PC-3 (cell line): ENCODE data around the gene CXXC5. TPM values are rescaled to one million over a fixed set of nuclear protein-coding genes. Genes with fewer than 3 reads are reported as not detected.

Experiments
- ATAC-seq: fragments of 200-7000 bp; cut with Tn5 transposase; 2 replicates; pipeline ENCODE4 v1.9.1; 2020; ENCODE audit warnings: mild to moderate bottlenecking, moderate library complexity
- BruUV-seq: library from RNA; stranded (reverse); fragments of 400-500 nt; replicated peaks from 2 replicates; lab custom pipeline; 2021; lab: Mats Ljungman, UMichigan
- CTCF ChIA-PET: fragments of 300-600 bp; sonication (Branson Sonifier 250); formaldehyde crosslinking; loops from one replicate; lab custom pipeline; 2022; ENCODE audit warnings: antibody characterized with exemption; lab: Charles Lee
- POLR2A ChIA-PET: fragments of 300-600 bp; sonication (Branson Sonifier 250); formaldehyde crosslinking; loops from one replicate; lab custom pipeline; 2022; ENCODE audit warnings: antibody characterized with exemption; ENCODE audit not compliant: unreplicated experiment; lab: Charles Lee
- DNase-seq: peaks from one replicate; pipeline ENCODE4 v3.0.0-alpha.2; 2015
- H2AFZ ChIP-seq: fragments of 300-600 bp; sonication (generic); 2 replicates; pipeline ENCODE4 v1.6.0; 2016; ENCODE audit warnings: antibody characterized with exemption, low read length
- H3F3A ChIP-seq: fragments of 300-600 bp; sonication (generic); one replicate; pipeline ENCODE4 v1.6.0; 2017; ENCODE audit warnings: antibody characterized with exemption, low read length, control low read depth, mild to moderate bottlenecking; ENCODE audit not compliant: unreplicated experiment
- H3K27ac ChIP-seq: fragments of 300-600 bp; sonication (generic); 2 replicates; pipeline ENCODE4 v1.5.1; 2016; ENCODE audit warnings: mild to moderate bottlenecking, low read length
- H3K27me3 ChIP-seq: fragments of 300-600 bp; sonication (generic); 2 replicates; pipeline ENCODE4 v1.6.1; 2016; ENCODE audit warnings: low read length, mixed read lengths
- H3K36me3 ChIP-seq: fragments of 300-600 bp; sonication (generic); 2 replicates; pipeline ENCODE4 v1.6.1; 2016; ENCODE audit warnings: low read depth, mixed run types, low read length, mixed read lengths
- H3K4me1 ChIP-seq: fragments of 300-600 bp; sonication (generic); 2 replicates; pipeline ENCODE4 v1.5.1; 2016; ENCODE audit warnings: low read length; ENCODE audit not compliant: insufficient read depth
- H3K4me2 ChIP-seq: fragments of 300-600 bp; sonication (generic); 2 replicates; pipeline ENCODE4 v1.6.0; 2016; ENCODE audit warnings: low read length
- H3K4me3 ChIP-seq: fragments of 300-600 bp; sonication (generic); 2 replicates; pipeline ENCODE4 v1.5.1; 2016; ENCODE audit warnings: mild to moderate bottlenecking, low read length, mixed read lengths
- H3K79me2 ChIP-seq: fragments of 300-600 bp; sonication (generic); 2 replicates; pipeline ENCODE4 v1.6.1; 2017; ENCODE audit warnings: low read length, mixed read lengths
- H3K9ac ChIP-seq: fragments of 300-600 bp; sonication (generic); 2 replicates; pipeline ENCODE4 v1.6.0; 2016; ENCODE audit warnings: mild to moderate bottlenecking, low read length
- H3K9me2 ChIP-seq: fragments of 300-600 bp; sonication (generic); replicated peaks from 2 replicates; pipeline ENCODE4 v1.6.1; 2016; ENCODE audit warnings: mixed run types, low read length, mixed read lengths
- H3K9me3 ChIP-seq: fragments of 300-600 bp; sonication (generic); 2 replicates; pipeline ENCODE4 v1.6.1; 2016; ENCODE audit warnings: low read length, mixed read lengths
- H4K20me1 ChIP-seq: fragments of 300-600 bp; sonication (generic); 2 replicates; pipeline ENCODE4 v1.6.1; 2016; ENCODE audit warnings: low read length, mixed read lengths
- EZH2 ChIP-seq: fragments of 300-600 bp; sonication (generic); IDR thresholded peaks from one replicate; pipeline ENCODE4 v1.6.1; 2017; ENCODE audit warnings: antibody characterized with exemption, mild to moderate bottlenecking, low read length; ENCODE audit not compliant: unreplicated experiment
- EZH2phosphoT487 ChIP-seq: fragments of 300-600 bp; sonication (generic); IDR thresholded peaks from 2 replicates; pipeline ENCODE4 v1.6.1; 2018; ENCODE audit warnings: mild to moderate bottlenecking, antibody characterized with exemption, low read length, borderline replicate concordance
- intact Hi-C: fragments of 100-400 bp; cut with micrococcal nuclease; formaldehyde crosslinking; loops from 2 replicates; pipeline ENCODE4 v1.9.0; 2023
- total RNA-seq: library from RNA; depleted of rRNA; stranded (reverse); fragments of >200 nt; gene quantifications from 2 replicates; pipeline ENCODE4 v1.2.3, GENCODE V29; 2014
- TF ChIP-seq, protein P1 (sequence below): fragments of 300-600 bp; sonication (generic); conservative IDR thresholded peaks from 2 replicates; pipeline ENCODE4 v1.5.1; 2017; ENCODE audit warnings: antibody characterized with exemption, low read depth, mild to moderate bottlenecking, low read length

Gene CXXC5
- total RNA-seq, 1 experiment from 2014 or later, result 31.1 TPM

DNA sequence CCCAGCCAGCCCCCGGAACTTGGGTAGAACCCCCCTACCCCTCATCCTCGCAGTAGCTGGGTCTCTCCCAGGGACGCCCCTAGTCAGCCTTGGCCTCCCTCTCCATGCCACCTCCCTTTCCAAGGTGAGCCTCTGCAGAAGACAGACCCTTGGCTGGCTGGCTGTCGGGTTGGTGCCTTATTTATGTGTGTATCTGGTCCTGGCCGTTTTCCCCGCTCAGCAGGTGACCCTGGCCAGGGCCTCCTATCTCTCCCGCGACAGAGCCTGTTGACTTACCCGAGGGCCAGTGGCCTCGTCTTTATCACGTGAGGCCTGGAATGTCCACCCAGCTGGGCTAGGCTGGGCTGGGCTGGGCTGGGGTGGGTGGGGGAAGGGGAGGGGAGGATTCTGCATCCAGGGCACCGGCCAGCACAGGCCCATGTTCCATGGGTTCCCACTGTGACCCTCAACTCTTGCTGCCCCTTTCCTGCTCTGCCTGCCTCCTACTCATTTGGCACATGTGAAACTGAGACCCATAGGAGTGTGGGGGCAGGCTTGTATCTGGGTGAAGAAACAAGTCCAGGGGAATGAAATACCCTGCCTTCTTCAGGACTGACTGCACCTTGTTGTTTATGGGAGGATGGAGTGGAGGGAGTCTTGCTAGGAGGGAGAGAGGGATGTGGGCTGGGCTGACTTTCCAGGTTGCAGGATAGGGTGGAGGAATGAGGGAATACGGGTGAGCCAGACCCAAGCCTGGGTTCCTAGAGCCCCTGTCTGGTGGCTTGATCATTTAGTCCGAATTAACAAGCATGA, 3.1 kb downstream of the CXXC5 start:
- Histone ChIP-seq H3K4me1 (peaks cover 33% of the 10 kb centered on the region), H3K9me2 (no peaks in the 10 kb centered on the region), H4K20me1 (0 out of 2 replicates have a peak, but pooled peaks cover 12% of the 10 kb centered on the region), H3K4me2 (peak overlapping the region; percentile 100), H3K79me2 (peaks cover 57% of the 10 kb centered on the region), H3K27ac (no peak overlapping the region), H2AFZ (no peak overlapping the region), H3K36me3 (no peaks in the 10 kb centered on the region), H3F3A (peaks cover 3% of the 10 kb centered on the region), H3K9me3 (no peaks in the 10 kb centered on the region), H3K4me3 (peak overlapping the region; percentile 85; the same call in 1 of the 2 replicates), H3K9ac (no peak overlapping the region), H3K27me3 (peaks cover 16% of the 10 kb centered on the region)
- no TSS peak for BruUV-seq
- ATAC-seq, result peak; percentile 3
- peak; percentile 20 for DNase-seq
- POLR2A ChIA-PET, result interaction anchor here (0.6 kb wide), 1 partner anchor 32 kb away, joined by 3 read pairs; no protein-coding TSS in a partner anchor
- CTCF ChIA-PET, result interaction anchor here (0.6 kb wide), 1 partner anchor 10 kb away, joined by 11 read pairs; no protein-coding TSS in a partner anchor
- intact Hi-C loops, result no loop called here
- TF ChIP-seq, protein P1, sequence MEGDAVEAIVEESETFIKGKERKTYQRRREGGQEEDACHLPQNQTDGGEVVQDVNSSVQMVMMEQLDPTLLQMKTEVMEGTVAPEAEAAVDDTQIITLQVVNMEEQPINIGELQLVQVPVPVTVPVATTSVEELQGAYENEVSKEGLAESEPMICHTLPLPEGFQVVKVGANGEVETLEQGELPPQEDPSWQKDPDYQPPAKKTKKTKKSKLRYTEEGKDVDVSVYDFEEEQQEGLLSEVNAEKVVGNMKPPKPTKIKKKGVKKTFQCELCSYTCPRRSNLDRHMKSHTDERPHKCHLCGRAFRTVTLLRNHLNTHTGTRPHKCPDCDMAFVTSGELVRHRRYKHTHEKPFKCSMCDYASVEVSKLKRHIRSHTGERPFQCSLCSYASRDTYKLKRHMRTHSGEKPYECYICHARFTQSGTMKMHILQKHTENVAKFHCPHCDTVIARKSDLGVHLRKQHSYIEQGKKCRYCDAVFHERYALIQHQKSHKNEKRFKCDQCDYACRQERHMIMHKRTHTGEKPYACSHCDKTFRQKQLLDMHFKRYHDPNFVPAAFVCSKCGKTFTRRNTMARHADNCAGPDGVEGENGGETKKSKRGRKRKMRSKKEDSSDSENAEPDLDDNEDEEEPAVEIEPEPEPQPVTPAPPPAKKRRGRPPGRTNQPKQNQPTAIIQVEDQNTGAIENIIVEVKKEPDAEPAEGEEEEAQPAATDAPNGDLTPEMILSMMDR, result no peak
- TF ChIP-seq EZH2 (no peak), EZH2phosphoT487 (no peak)

DNA sequence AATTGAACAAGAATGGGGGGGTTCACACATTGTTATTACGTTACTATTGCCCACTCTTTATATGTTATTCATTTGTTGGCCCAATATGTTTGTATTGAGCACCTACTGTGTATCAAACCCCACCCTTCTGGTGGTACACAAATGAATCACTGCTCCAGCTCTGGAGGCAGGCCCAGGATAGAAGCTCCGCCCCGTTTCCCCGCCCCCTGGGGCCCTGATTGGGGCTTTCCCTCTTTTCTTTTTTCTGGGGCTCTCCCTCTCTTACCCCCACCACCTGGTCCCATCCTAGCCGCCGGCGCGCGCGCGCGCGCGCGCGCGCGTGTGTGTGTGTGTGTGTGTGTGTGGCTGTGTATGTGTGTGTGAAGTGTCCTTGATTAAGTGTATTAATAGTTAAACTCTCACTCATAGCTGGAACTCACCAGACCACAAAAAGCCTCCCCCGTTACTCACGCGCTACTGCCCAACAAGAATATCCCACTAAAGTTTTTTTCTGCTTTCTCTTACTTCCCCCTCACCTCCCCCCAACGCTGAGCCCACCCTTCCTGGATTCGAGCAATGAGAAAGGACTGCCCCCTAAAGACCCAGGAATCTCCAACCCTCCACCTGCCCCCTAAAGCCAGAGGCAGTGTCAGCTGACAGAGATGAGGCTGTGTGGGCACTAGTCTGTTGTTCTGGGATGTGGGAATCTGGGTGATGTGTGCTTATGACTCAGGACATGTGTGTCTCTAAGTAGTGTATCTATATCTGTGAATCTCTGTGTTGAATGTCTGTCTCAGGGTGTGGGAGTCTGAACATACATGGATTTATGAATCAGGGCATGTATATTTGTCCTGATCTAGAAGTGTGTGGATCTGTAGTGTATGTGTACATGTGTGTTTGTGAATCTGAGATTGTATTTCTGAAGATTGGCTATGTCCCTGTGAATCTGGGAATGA, 4.0 kb downstream of the CXXC5 start:
- Histone ChIP-seq H3K4me1 (peaks cover 33% of the 10 kb centered on the region), H2AFZ (no peak overlapping the region), H3K4me3 (peak overlapping the region; percentile 15; the same call in 1 of the 2 replicates), H3K9me3 (no peaks in the 10 kb centered on the region), H3F3A (peaks cover 3% of the 10 kb centered on the region), H3K36me3 (no peaks in the 10 kb centered on the region), H3K79me2 (peaks cover 63% of the 10 kb centered on the region), H4K20me1 (0 out of 2 replicates have a peak, but pooled peaks cover 12% of the 10 kb centered on the region), H3K27me3 (peaks cover 16% of the 10 kb centered on the region), H3K9me2 (no peaks in the 10 kb centered on the region), H3K27ac (peak overlapping the region; percentile 7), H3K4me2 (peak overlapping the region; percentile 27), H3K9ac (no peak overlapping the region)
- ChIA-PET POLR2A (no interaction called here), CTCF (interaction anchor here (0.6 to 0.9 kb wide), 3 partner anchors 9 to 14 kb away, joined by 3 to 14 read pairs (median 11); no protein-coding TSS in a partner anchor)
- intact Hi-C loops, result no loop called here
- ATAC-seq, result peak; percentile 51
- TF ChIP-seq, protein P1, result no peak
- no peak for TF ChIP-seq EZH2phosphoT487
- no peak for TF ChIP-seq EZH2
- peak; percentile 73 for DNase-seq
- BruUV-seq, result no TSS peak
